Breast epithelium (tissue), 3 donors: Measurements from ENCODE around the gene P2RX2.

Experiments used
- CTCF ChIP-seq, 3 donors: fragments of 450-650 bp; IDR thresholded peaks; one replicate each; pipeline ENCODE4 v1.5.1; 2016 to 2017; ENCODE audit warnings: antibody characterized with exemption in 3 of 3, mild to moderate bottlenecking in 3 of 3, moderate library complexity in 3 of 3
- POLR2A ChIP-seq: fragments of 450-650 bp; IDR thresholded peaks from one replicate; pipeline ENCODE4 v1.6.1; 2016; ENCODE audit warnings: antibody characterized with exemption, mild to moderate bottlenecking, moderate library complexity

GRCh38 chr12:132618683-132619043 lies at the start of gene P2RX2:
- TF ChIP-seq POLR2A, result no peak
- no peak for TF ChIP-seq CTCF (IDR thresholded peaks at IDR 0.05)
